ENCODE data around the gene VTCN1.

DNA sequence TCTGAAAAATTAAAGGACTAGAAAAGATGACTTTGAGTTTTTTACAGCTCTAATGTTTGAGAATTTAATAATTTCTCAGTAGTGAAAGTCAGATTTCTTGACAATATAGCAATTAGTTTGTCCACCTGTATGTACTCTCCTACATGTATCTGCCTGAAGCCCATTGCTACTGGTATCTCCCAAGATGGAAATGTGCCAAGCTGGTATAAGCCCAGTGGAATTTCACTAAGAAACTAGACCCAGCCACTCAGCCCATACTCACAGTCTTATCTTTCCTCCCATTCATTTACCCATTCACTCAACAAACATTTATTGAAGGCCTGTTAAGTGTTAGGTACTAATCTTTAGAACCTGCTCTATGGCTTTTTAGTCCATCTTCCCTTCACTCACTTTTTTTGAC is 67.6 kb downstream of the VTCN1 start:
- no peak for TF ChIP-seq CTCF (conservative IDR thresholded peaks at IDR 0.05 in 1 of 2, IDR thresholded peaks at IDR 0.05 in 1 of 2; ENCODE audit: extremely low read depth in 1 of 2, insufficient read depth in 1 of 2, low read depth in 1 of 2, low read length in 2 of 2)
- no peak for TF ChIP-seq EZH2 (IDR thresholded peaks at IDR 0.05; ENCODE audit: borderline replicate concordance, low read length)
